Measurements from ENCODE around the gene CEP95. TPM values are rescaled to one million over a fixed set of nuclear protein-coding genes. Genes with fewer than 3 reads are reported as not detected.
"Not testable (repeated sequence)": the region's sequence is repeated elsewhere in the genome, so short reads cannot be mapped to it uniquely, and the experiment has no call there.

The CEP95 gene
- total and polyA plus RNA-seq, 10 of the 15 experiments (the other 5 are each of a cell fraction or from before 2014, with no cell fraction given), result 17.7 to 54.9 (median 29.6) TPM

GRCh38 chr17:64575431-64575830 lies 68.7 kb downstream of the CEP95 start (continued):
- TF ChIP-seq IRF3 (IDR thresholded peaks at IDR 0.05) (no peak), DPF2 (IDR thresholded peaks at IDR 0.05) (no peak), RELA (IDR thresholded peaks at IDR 0.05; ENCODE audit: borderline replicate concordance, partially characterized antibody) (no peak), GABPA (IDR thresholded peaks at IDR 0.05; ENCODE audit: low read depth) (no peak), BCL11A (IDR thresholded peaks at IDR 0.05; ENCODE audit: low read depth, low read length) (no peak), NR2C1 (IDR thresholded peaks at IDR 0.05) (no peak), HCFC1 (IDR thresholded peaks at IDR 0.05; ENCODE audit: low read length) (no peak), RCOR1 (conservative IDR thresholded peaks at IDR 0.05; ENCODE audit: low read depth, low read length) (no peak), POLR2A (IDR thresholded peaks at IDR 0.05; ENCODE audit: low read depth, low read length) (no peak)

- CTCF ChIA-PET; FAIRE-seq; H3K9ac ChIP-seq (ENCODE audit: control insufficient read depth, insufficient read depth, low read length); H3K9me3 ChIP-seq (replicated peaks; ENCODE audit: control insufficient read depth, insufficient read depth, low read length); H3K4me1 ChIP-seq (ENCODE audit: control insufficient read depth, insufficient read depth, low read length); ATAC-seq; POLR2A ChIA-PET; SMC1A ChIA-PET (ENCODE audit: uncharacterized antibody, unreplicated experiment); H3K79me2 ChIP-seq (ENCODE audit: control insufficient read depth, insufficient read depth, low read length); BruUV-seq (replicated peaks); H3K27ac ChIP-seq (ENCODE audit: control insufficient read depth, insufficient read depth); intact Hi-C loops (cut with micrococcal nuclease; ENCODE audit: unreplicated experiment); H2AFZ ChIP-seq (ENCODE audit: control insufficient read depth, low read depth, low read length); H3K27me3 ChIP-seq (replicated peaks in 1 of 2; ENCODE audit: control insufficient read depth in 2 of 2, insufficient read depth in 2 of 2, low read length in 1 of 2); H3K4me2 ChIP-seq (ENCODE audit: control insufficient read depth, insufficient read depth); DNase-seq (ENCODE audit: low read depth, low spot score); H4K20me1 ChIP-seq (ENCODE audit: control insufficient read depth, insufficient read depth); in situ Hi-C loops (cut with MboI); H3K4me3 ChIP-seq; H3K36me3 ChIP-seq (ENCODE audit: control insufficient read depth in 2 of 2, insufficient read depth in 2 of 2, low read length in 1 of 2): not testable (repeated sequence)
- RAD21 ChIA-PET (ENCODE audit: unreplicated experiment), result interaction anchor here (1.7 kb wide), 1 partner anchor 72 kb away, joined by 4 read pairs; no protein-coding TSS in a partner anchor
- 100% methylated on average over 4 of the region's 4 CpGs for WGBS (ENCODE audit: insufficient coverage, insufficient replicate concordance, low lambda C conversion rate, missing lambda C conversion rate)
Observed at GRCh38 chr17:64577025-64577424, 70.2 kb downstream of the CEP95 start.

Measured in GM12878 (cell line).